Brain microvascular endothelial cell (primary cell): ENCODE data around the gene DTNB.

ENCODE experiments used
- DNase-seq: peaks from one replicate; pipeline ENCODE4 v3.0.0-alpha.2; 2020
- H3K27ac ChIP-seq: fragments of 250-450 bp; sonication (Bioruptor Pico); 2 replicates; pipeline ENCODE4 v1.5.1; 2020; ENCODE audit warnings: mild to moderate bottlenecking, moderate library complexity
- H3K27me3 ChIP-seq: fragments of 250-450 bp; sonication (Bioruptor Pico); replicated peaks from 2 replicates; pipeline ENCODE4 v1.5.1; 2020; ENCODE audit warnings: mild to moderate bottlenecking
- H3K36me3 ChIP-seq: fragments of 250-450 bp; sonication (Bioruptor Pico); replicated peaks from 2 replicates; pipeline ENCODE4 v1.5.1; 2020; ENCODE audit warnings: mild to moderate bottlenecking
- H3K4me3 ChIP-seq: 2 replicates; pipeline ENCODE4 v1.5.1; 2011; ENCODE audit warnings: low read depth, mild to moderate bottlenecking, control low read depth, low read length, moderate library complexity
- CTCF ChIP-seq: IDR thresholded peaks from 2 replicates; pipeline ENCODE4 v1.5.1; 2011; ENCODE audit warnings: low read depth, mild to moderate bottlenecking, moderate library complexity, low read length, control low read depth, inconsistent platforms; ENCODE audit errors: missing control alignments
- in situ Hi-C: cut with HindIII; loops from 2 replicates; pipeline ENCODE4 v1.10.0; 2017; ENCODE audit warnings: low sequenced_read_pairs, low pct_ligation_motif_present

DTNB gene

GRCh38 chr2:25491003-25491696 is 182.2 kb downstream of the DTNB start:
- Histone ChIP-seq H3K27me3 (no peaks in the 10 kb centered on the region), H3K36me3 (no peaks in the 10 kb centered on the region), H3K27ac (no peak overlapping the region), H3K4me3 (no peak overlapping the region)
- TF ChIP-seq CTCF: no peak
- in situ Hi-C loops: no loop called here
- no peak for DNase-seq

GRCh38 chr2:25490217-25490616 is 183.2 kb downstream of the DTNB start:
- no peak for DNase-seq
- no peaks in the 10 kb centered on the region for H3K36me3 ChIP-seq
- H3K4me3 ChIP-seq: no peak overlapping the region
- no peaks in the 10 kb centered on the region for H3K27me3 ChIP-seq
- in situ Hi-C loops: no loop called here
- no peak for TF ChIP-seq CTCF
- H3K27ac ChIP-seq: no peak overlapping the region

- no peak for DNase-seq
- Histone ChIP-seq H3K36me3 (no peaks in the 10 kb centered on the region), H3K27me3 (no peaks in the 10 kb centered on the region), H3K4me3 (no peak overlapping the region), H3K27ac (no peak overlapping the region)
- in situ Hi-C loops: no loop called here
- no peak for TF ChIP-seq CTCF
Measured at GRCh38 chr2:25489631-25490030, 183.7 kb downstream of the DTNB start.

GRCh38 chr2:25483607-25484266 is 189.6 kb downstream of the DTNB start:
- in situ Hi-C loops: no loop called here
- no peak for TF ChIP-seq CTCF
- no peaks in the 10 kb centered on the region for H3K27me3 ChIP-seq
- H3K4me3 ChIP-seq: no peak overlapping the region
- DNase-seq: no peak
- no peaks in the 10 kb centered on the region for H3K36me3 ChIP-seq
- H3K27ac ChIP-seq: no peak overlapping the region

- Histone ChIP-seq H3K36me3 (no peaks in the 10 kb centered on the region), H3K4me3 (no peak overlapping the region), H3K27ac (no peak overlapping the region), H3K27me3 (no peaks in the 10 kb centered on the region)
- no peak for TF ChIP-seq CTCF
- DNase-seq: no peak
- in situ Hi-C loops: no loop called here
Measured at GRCh38 chr2:25482341-25482740, 191.0 kb downstream of the DTNB start.
